ENCODE results near the gene HINFP.

The HINFP gene

GRCh38 chr11:119147604-119148333 lies 26.4 kb downstream of the HINFP start:
- TF ChIP-seq EGR1 (IDR thresholded peaks at IDR 0.05) (no peak), REST (IDR thresholded peaks at IDR 0.05; ENCODE audit: low read depth) (no peak), TEAD4 (IDR thresholded peaks at IDR 0.05) (no peak)

GRCh38 chr11:119148720-119149017 lies 27.3 kb downstream of the HINFP start:
- peak; percentile 23; the same call in 1 of the 2 replicates for TF ChIP-seq CEBPB (IDR thresholded peaks at IDR 0.05)
- TF ChIP-seq FOXM1 (IDR thresholded peaks at IDR 0.05; ENCODE audit: borderline replicate concordance, low read depth): no peak
- peak; percentile 13; the same call in 1 of the 2 replicates for TF ChIP-seq MAX (IDR thresholded peaks at IDR 0.05)

- no peak for TF ChIP-seq TEAD4 (IDR thresholded peaks at IDR 0.05)
- TF ChIP-seq YY1 (IDR thresholded peaks at IDR 0.05; ENCODE audit: low read depth): no peak
- TF ChIP-seq NFIC (IDR thresholded peaks at IDR 0.05): 0 out of 2 replicates have a peak, but pooled peaks have one; percentile 21
- TF ChIP-seq ZBTB7A (IDR thresholded peaks at IDR 0.05; ENCODE audit: low read depth): peak; percentile 71; the same call in 1 of the 2 replicates
Observed at GRCh38 chr11:119149018-119149785, 27.8 kb downstream of the HINFP start, which contains the start of gene ABCG4. TSS of gene ABCG4 (plus strand) at chr11:119149052. CDS start at chr11:119149966, 914 bp downstream.

- TF ChIP-seq ZBTB7A (IDR thresholded peaks at IDR 0.05; ENCODE audit: low read depth): no peak
- TF ChIP-seq EP300 (IDR thresholded peaks at IDR 0.05; ENCODE audit: borderline replicate concordance): no peak
- TF ChIP-seq TAF1 (IDR thresholded peaks at IDR 0.05; ENCODE audit: low read depth): no peak
- TF ChIP-seq RAD21 (IDR thresholded peaks at IDR 0.05; ENCODE audit: low read depth): no peak
- no peak for TF ChIP-seq EGR1 (IDR thresholded peaks at IDR 0.05)
- TF ChIP-seq USF1 (IDR thresholded peaks at IDR 0.05): no peak
- no peak for TF ChIP-seq YY1 (IDR thresholded peaks at IDR 0.05; ENCODE audit: low read depth)
- TF ChIP-seq REST (IDR thresholded peaks at IDR 0.05; ENCODE audit: low read depth): no peak
- TF ChIP-seq TEAD4 (IDR thresholded peaks at IDR 0.05): no peak
- TF ChIP-seq CEBPB (IDR thresholded peaks at IDR 0.05): no peak
- TF ChIP-seq FOXM1 (IDR thresholded peaks at IDR 0.05; ENCODE audit: borderline replicate concordance, low read depth): no peak
- no peak for TF ChIP-seq MAX (IDR thresholded peaks at IDR 0.05)
- no peak for TF ChIP-seq NFIC (IDR thresholded peaks at IDR 0.05)
- TF ChIP-seq TCF12 (IDR thresholded peaks at IDR 0.05; ENCODE audit: low read depth): no peak
Observed at GRCh38 chr11:119149786-119150275, 28.5 kb downstream of the HINFP start.

- TF ChIP-seq ZBTB7A (IDR thresholded peaks at IDR 0.05; ENCODE audit: low read depth) (no peak), FOXM1 (IDR thresholded peaks at IDR 0.05; ENCODE audit: borderline replicate concordance, low read depth) (no peak), EP300 (IDR thresholded peaks at IDR 0.05; ENCODE audit: borderline replicate concordance) (no peak), EGR1 (IDR thresholded peaks at IDR 0.05) (no peak), MAX (IDR thresholded peaks at IDR 0.05) (no peak), TAF1 (IDR thresholded peaks at IDR 0.05; ENCODE audit: low read depth) (no peak), TCF12 (IDR thresholded peaks at IDR 0.05; ENCODE audit: low read depth) (no peak), NFIC (IDR thresholded peaks at IDR 0.05) (no peak), YY1 (IDR thresholded peaks at IDR 0.05; ENCODE audit: low read depth) (no peak), CREB1 (IDR thresholded peaks at IDR 0.05; ENCODE audit: low read depth) (no peak), CEBPB (IDR thresholded peaks at IDR 0.05) (no peak), RAD21 (IDR thresholded peaks at IDR 0.05; ENCODE audit: low read depth) (no peak), USF1 (IDR thresholded peaks at IDR 0.05) (no peak), REST (IDR thresholded peaks at IDR 0.05; ENCODE audit: low read depth) (no peak), TEAD4 (IDR thresholded peaks at IDR 0.05) (no peak)
Observed at GRCh38 chr11:119152043-119152442, 30.7 kb downstream of the HINFP start.
